ENCODE data around the gene ZNF48.

The ZNF48 gene

DNA sequence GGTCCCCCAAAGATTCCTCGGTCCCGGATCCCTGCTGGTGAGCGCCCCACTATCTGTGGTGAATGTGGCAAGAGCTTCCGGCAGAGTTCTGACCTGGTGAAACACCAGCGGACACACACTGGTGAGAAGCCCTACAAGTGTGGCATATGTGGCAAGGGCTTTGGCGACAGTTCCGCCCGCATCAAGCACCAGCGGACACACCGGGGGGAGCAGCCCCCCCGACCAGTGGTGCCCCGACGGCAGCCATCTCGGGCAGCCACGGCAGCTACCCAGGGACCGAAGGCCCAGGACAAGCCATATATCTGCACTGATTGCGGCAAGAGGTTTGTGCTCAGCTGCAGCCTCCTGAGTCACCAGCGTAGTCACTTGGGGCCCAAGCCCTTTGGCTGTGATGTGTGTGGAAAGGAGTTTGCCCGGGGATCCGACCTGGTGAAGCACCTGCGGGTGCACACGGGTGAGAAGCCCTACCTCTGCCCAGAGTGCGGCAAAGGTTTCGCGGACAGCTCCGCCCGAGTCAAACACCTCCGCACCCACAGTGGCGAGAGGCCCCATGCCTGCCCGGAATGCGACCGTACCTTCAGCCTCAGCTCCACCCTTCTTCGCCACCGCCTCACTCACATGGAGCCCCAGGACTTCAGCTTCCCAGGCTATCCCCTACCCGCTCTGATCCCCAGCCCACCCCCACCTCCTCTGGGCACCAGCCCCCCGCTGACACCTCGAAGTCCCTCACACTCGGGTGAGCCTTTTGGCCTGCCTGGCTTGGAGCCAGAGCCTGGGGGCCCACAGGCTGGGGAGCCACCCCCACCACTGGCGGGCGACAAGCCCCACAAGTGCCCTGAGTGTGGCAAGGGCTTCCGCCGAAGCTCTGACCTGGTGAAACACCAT, 2.8 kb downstream of the ZNF48 start:
- H3K4me3 ChIP-seq (ENCODE audit: low read depth, low read length), result no peak overlapping the region
- in situ Hi-C loops (cut with HindIII; ENCODE audit: low sequenced_read_pairs), result no loop called here
- no peak for DNase-seq (ENCODE audit: low read depth, low spot score)
- TF ChIP-seq, protein P1, sequence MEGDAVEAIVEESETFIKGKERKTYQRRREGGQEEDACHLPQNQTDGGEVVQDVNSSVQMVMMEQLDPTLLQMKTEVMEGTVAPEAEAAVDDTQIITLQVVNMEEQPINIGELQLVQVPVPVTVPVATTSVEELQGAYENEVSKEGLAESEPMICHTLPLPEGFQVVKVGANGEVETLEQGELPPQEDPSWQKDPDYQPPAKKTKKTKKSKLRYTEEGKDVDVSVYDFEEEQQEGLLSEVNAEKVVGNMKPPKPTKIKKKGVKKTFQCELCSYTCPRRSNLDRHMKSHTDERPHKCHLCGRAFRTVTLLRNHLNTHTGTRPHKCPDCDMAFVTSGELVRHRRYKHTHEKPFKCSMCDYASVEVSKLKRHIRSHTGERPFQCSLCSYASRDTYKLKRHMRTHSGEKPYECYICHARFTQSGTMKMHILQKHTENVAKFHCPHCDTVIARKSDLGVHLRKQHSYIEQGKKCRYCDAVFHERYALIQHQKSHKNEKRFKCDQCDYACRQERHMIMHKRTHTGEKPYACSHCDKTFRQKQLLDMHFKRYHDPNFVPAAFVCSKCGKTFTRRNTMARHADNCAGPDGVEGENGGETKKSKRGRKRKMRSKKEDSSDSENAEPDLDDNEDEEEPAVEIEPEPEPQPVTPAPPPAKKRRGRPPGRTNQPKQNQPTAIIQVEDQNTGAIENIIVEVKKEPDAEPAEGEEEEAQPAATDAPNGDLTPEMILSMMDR (IDR thresholded peaks at IDR 0.05; ENCODE audit: low read depth, low read length), result no peak

DNA sequence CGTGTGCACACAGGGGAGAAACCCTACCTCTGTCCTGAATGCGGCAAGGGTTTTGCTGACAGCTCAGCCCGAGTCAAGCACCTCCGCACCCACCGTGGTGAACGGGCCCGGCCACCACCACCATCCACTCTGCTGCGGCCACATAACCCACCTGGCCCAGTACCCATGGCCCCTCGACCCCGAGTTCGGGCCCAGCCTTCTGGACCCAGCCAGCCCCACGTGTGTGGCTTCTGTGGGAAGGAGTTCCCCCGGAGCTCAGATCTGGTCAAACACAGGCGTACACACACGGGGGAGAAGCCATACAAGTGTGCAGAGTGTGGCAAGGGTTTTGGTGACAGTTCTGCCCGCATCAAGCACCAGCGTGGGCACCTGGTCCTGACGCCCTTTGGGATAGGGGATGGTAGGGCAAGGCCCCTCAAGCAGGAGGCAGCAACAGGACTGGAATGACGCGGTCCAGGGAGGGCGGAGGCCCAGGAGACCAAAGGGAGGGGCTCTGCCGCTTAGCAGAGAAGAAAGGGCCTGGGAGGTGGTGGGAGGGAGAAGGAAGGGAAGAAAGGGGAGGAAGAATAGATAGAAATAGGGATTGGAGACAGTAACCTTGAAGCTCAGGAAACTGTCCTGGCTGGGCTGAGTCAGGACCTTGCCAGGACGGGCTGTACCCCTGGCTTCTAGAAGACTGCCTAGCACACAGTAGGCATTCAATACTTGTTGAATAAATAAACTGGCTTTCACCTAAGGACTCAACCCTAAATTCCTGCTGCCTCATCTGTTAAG, 3.6 kb downstream of the ZNF48 start:
- H3K4me3 ChIP-seq (ENCODE audit: low read depth, low read length), result no peak overlapping the region
- no peak for DNase-seq (ENCODE audit: low read depth, low spot score)
- in situ Hi-C loops (cut with HindIII; ENCODE audit: low sequenced_read_pairs), result no loop called here
- TF ChIP-seq, protein P1 (IDR thresholded peaks at IDR 0.05; ENCODE audit: low read depth, low read length), result no peak

DNA sequence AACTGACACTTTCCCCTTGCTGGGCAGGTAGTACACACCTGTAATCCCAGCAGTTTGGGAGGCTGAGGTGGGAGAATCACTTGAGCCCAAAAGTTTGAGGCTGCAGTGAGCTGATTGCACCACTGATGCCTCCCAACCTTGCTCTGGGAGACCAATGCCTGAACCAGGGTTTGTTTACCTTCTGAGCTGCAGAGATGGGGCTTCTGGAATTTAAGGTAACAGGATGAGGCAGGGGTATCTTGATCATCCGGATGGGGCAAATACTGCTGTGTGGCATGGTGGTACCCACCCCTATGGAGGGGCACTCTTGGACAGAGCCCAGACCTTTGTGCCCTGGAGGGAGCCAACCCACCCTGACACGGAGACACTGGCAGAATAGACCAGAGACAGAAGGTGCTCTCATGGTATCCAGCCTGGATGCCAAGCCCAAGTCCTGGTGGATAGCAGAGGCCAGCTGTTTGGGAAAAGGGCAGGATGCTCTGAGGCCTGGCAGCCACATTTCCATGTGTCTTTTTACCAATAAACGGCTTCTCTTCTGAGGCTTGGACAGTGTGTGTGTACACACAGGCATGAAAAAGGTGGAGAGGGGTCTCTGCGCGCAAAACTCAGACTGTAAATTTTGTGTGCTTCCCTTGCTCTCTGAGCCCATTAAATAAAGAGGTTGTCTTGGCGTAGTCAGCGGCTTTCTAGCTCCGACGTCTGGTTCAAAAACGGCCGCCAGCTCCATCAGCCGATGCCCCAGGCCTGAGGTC, 4.4 kb downstream of the ZNF48 start:
- peak overlapping the region; percentile 43 for H3K4me3 ChIP-seq (ENCODE audit: low read depth, low read length)
- DNase-seq (ENCODE audit: low read depth, low spot score), result no peak
- TF ChIP-seq, protein P1 (IDR thresholded peaks at IDR 0.05; ENCODE audit: low read depth, low read length), result no peak
- in situ Hi-C loops (cut with HindIII; ENCODE audit: low sequenced_read_pairs), result no loop called here

DNA sequence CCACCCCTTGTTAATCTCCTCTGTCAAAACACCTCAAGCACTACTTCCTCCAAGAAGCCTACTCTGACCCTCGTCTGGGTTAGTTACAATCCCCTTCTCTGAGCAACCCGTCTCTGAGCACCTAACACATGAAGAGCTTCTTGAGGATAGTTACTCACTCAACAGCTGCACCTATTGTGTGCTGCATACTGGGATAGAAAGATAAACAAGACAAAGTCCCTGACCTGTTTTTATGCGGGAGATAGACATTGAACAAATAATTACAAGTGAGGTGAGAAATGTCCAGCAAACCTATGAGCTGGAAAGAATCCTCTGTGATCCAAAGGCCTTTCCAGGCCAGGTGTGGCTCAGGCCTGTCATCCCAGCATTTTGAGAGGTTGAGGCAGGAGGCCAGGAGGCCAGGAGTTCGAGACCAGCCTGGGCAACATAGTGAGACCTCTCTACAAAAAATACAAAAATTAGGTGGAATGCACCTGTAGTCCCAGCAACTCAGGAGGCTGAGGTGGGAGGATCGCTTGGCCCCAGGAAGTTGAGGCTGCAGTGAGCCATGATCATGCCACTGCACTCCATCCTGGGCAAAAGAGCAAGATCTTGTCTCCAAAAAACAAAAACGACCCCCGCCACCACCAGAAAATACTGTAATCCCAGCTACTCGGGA, 6.7 kb downstream of the ZNF48 start:
- H3K4me3 ChIP-seq (ENCODE audit: low read depth, low read length), result no peak overlapping the region
- no peak for DNase-seq (ENCODE audit: low read depth, low spot score)
- in situ Hi-C loops (cut with HindIII; ENCODE audit: low sequenced_read_pairs), result no loop called here
- TF ChIP-seq, protein P1 (IDR thresholded peaks at IDR 0.05; ENCODE audit: low read depth, low read length), result no peak

DNA sequence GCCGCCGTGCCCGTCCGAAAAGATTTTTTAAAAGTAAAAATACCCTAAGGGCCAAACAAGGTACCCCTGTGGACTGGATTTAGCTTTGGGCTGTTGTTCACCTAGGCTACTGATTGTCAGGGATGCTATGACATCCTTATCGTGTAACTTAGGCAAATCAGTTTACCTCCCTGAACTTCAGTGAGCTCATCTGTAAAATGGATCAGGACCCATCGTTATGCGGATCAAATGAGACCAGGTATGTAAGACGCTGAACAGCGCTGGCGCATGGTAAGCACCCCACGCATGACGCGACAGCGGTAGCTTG, 11.5 kb downstream of the ZNF48 start:
- in situ Hi-C loops (cut with HindIII; ENCODE audit: low sequenced_read_pairs), result no loop called here
- DNase-seq (ENCODE audit: low read depth, low spot score), result no peak
- TF ChIP-seq, protein P1 (IDR thresholded peaks at IDR 0.05; ENCODE audit: low read depth, low read length), result no peak
- peak overlapping the region; percentile 75 for H3K4me3 ChIP-seq (ENCODE audit: low read depth, low read length)
